Activated CD4-positive, alpha-beta T cell treated with anti-CD3 and anti-CD28 coated beads, Interleukin-2, amount 10 ng/mL, durations not matched to agents 24 days and 14 days (primary cell): ENCODE measurements around the gene RAB5B. TPM values are rescaled to one million over a fixed set of nuclear protein-coding genes. Genes with fewer than 3 reads are reported as not detected.
"Not testable (repeated sequence)": the region's sequence is repeated elsewhere in the genome, so short reads cannot be mapped to it uniquely, and the experiment has no call there.

Experiments
- DNase-seq: peaks from one replicate; pipeline ENCODE4 v3.0.0; 2022
- H3K27ac Mint-ChIP-seq: one replicate; pipeline ENCODE4 v1.8.0; 2022; ENCODE audit warnings: mild to moderate bottlenecking, mixed read lengths
- H3K27me3 Mint-ChIP-seq: one replicate; pipeline ENCODE4 v1.8.0; 2022; ENCODE audit warnings: mixed read lengths
- H3K36me3 Mint-ChIP-seq: one replicate; pipeline ENCODE4 v1.8.0; 2022; ENCODE audit warnings: low read depth, mild to moderate bottlenecking, mixed read lengths
- H3K4me1 Mint-ChIP-seq: one replicate; pipeline ENCODE4 v1.8.0; 2021; ENCODE audit warnings: mixed read lengths
- H3K4me3 Mint-ChIP-seq: one replicate; pipeline ENCODE4 v1.8.0; 2022; ENCODE audit warnings: mild to moderate bottlenecking, moderate library complexity, mixed read lengths
- H3K9me3 Mint-ChIP-seq: one replicate; pipeline ENCODE4 v1.8.0; 2021; ENCODE audit warnings: mixed read lengths
- intact Hi-C: fragments of 100-400 bp; cut with micrococcal nuclease; formaldehyde crosslinking; loops from one replicate; pipeline ENCODE4 v1.15.1; 2023
- total RNA-seq: library from RNA; stranded (reverse); gene quantifications from 2 replicates; pipeline ENCODE4 v1.2.3, GENCODE V29; 2022

RAB5B gene
- total RNA-seq, 1 donor from 2014 or later: 40.2 TPM

- Mint-ChIP-seq H3K27me3 (no peaks in the 10 kb centered on the region), H3K4me1 (peaks cover 47% of the 10 kb centered on the region), H3K4me3 (peak overlapping the region; percentile 100), H3K36me3 (peaks cover 29% of the 10 kb centered on the region), H3K9me3 (no peaks in the 10 kb centered on the region), H3K27ac (peak overlapping the region; percentile 99)
- peak; percentile 69 for DNase-seq
- intact Hi-C loops: loop anchor here (1.0 to 2.0 kb wide), 3 partner anchors 15 to 49 kb away; partner anchors contain the start of gene RPS26
These were observed 48.1 kb downstream of the RAB5B start for GRCh38 chr12:56021889-56022497.

GRCh38 chr12:56028511-56029165 is 54.8 kb downstream of the RAB5B start:
- H3K4me3 Mint-ChIP-seq: peak overlapping the region; percentile 58
- no peaks in the 10 kb centered on the region for H3K27me3 Mint-ChIP-seq
- peak overlapping the region; percentile 77 for H3K27ac Mint-ChIP-seq
- H3K9me3 Mint-ChIP-seq: no peaks in the 10 kb centered on the region
- peaks cover 45% of the 10 kb centered on the region for H3K4me1 Mint-ChIP-seq
- intact Hi-C loops: loop anchor here (1.0 kb wide), 2 partner anchors 13 to 32 kb away; partner anchors contain the start of gene RPS26
- peaks cover 66% of the 10 kb centered on the region for H3K36me3 Mint-ChIP-seq
- DNase-seq: no peak

GRCh38 chr12:56029166-56029519 is 55.3 kb downstream of the RAB5B start:
- H3K36me3 Mint-ChIP-seq: peaks cover 68% of the 10 kb centered on the region
- H3K4me1 Mint-ChIP-seq: peaks cover 42% of the 10 kb centered on the region
- no peak for DNase-seq
- H3K4me3 Mint-ChIP-seq: peak overlapping the region; percentile 58
- intact Hi-C loops: loop anchor here (1.0 kb wide), 2 partner anchors 12 to 33 kb away; partner anchors contain the start of gene RPS26
- H3K27ac Mint-ChIP-seq: peak overlapping the region; percentile 77
- H3K27me3 Mint-ChIP-seq: no peaks in the 10 kb centered on the region
- no peaks in the 10 kb centered on the region for H3K9me3 Mint-ChIP-seq

DNA sequence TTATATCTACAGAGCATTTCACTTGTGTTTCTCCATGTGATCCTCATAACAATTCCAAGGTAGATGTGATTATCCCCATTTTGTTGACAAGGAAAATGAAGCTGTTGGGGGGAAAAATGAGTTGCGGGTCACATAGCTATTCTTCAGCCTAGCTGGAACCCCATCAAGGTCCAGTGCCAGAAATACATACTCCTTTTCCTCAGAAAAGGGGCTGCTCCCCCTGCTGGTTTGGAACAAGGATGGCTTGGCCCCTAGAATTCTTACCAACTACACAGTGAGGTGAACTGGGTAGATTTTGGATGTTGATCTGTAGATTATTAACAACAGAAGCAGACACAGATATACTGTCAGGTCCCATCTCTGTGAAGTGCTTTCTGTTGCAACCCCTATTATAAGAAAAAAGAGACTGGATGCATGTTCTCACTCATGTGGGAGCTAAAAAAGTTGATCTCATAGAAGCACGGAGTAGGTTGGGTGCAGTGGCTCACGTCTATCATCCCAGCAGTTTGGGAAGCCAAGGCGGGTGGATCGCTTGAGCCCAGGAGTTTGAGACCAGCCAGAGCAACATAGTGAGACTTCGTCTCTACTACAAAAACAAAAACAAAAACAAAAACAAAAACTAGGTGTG is 55.9 kb downstream of the RAB5B start:
- no peaks in the 10 kb centered on the region for H3K9me3 Mint-ChIP-seq
- no peaks in the 10 kb centered on the region for H3K27me3 Mint-ChIP-seq
- peak overlapping the region; percentile 77 for H3K27ac Mint-ChIP-seq
- DNase-seq: peak; percentile 86
- intact Hi-C loops: loop anchor here (1.0 kb wide), 2 partner anchors 12 to 33 kb away; partner anchors contain the start of gene RPS26
- H3K36me3 Mint-ChIP-seq: peaks cover 72% of the 10 kb centered on the region
- H3K4me1 Mint-ChIP-seq: peaks cover 43% of the 10 kb centered on the region
- H3K4me3 Mint-ChIP-seq: no peak overlapping the region

- peaks cover 45% of the 10 kb centered on the region for H3K4me1 Mint-ChIP-seq
- no peaks in the 10 kb centered on the region for H3K27me3 Mint-ChIP-seq
- H3K4me3 Mint-ChIP-seq: peak overlapping the region; percentile 56
- peaks cover 78% of the 10 kb centered on the region for H3K36me3 Mint-ChIP-seq
- intact Hi-C loops: no loop called here
- no peaks in the 10 kb centered on the region for H3K9me3 Mint-ChIP-seq
- H3K27ac Mint-ChIP-seq: peak overlapping the region; percentile 79
- DNase-seq: peak; percentile 64
These were observed 58.1 kb downstream of the RAB5B start for GRCh38 chr12:56031987-56032386.

- peak; percentile 66 for DNase-seq
- Mint-ChIP-seq H3K4me3 (peak overlapping the region; percentile 18), H3K4me1 (peaks cover 36% of the 10 kb centered on the region), H3K9me3 (no peaks in the 10 kb centered on the region), H3K27ac (peak overlapping the region; percentile 65), H3K36me3 (peaks cover 63% of the 10 kb centered on the region), H3K27me3 (no peaks in the 10 kb centered on the region)
- intact Hi-C loops: no loop called here
These were observed 60.9 kb downstream of the RAB5B start for GRCh38 chr12:56034586-56035332.

- intact Hi-C loops: no loop called here
- no peak overlapping the region for H3K4me3 Mint-ChIP-seq
- peaks cover 51% of the 10 kb centered on the region for H3K36me3 Mint-ChIP-seq
- H3K27ac Mint-ChIP-seq: peak overlapping the region; percentile 38
- no peaks in the 10 kb centered on the region for H3K27me3 Mint-ChIP-seq
- H3K4me1 Mint-ChIP-seq: peaks cover 43% of the 10 kb centered on the region
- H3K9me3 Mint-ChIP-seq: no peaks in the 10 kb centered on the region
- DNase-seq: no peak
These were observed 63.3 kb downstream of the RAB5B start for GRCh38 chr12:56037161-56037560.

GRCh38 chr12:56038022-56038655 is 64.3 kb downstream of the RAB5B start:
- Mint-ChIP-seq H3K9me3 (no peaks in the 10 kb centered on the region), H3K27me3 (no peaks in the 10 kb centered on the region), H3K36me3 (peaks cover 52% of the 10 kb centered on the region), H3K4me1 (peaks cover 43% of the 10 kb centered on the region), H3K27ac (peak overlapping the region; percentile 29), H3K4me3 (no peak overlapping the region)
- no peak for DNase-seq
- intact Hi-C loops: no loop called here

DNA sequence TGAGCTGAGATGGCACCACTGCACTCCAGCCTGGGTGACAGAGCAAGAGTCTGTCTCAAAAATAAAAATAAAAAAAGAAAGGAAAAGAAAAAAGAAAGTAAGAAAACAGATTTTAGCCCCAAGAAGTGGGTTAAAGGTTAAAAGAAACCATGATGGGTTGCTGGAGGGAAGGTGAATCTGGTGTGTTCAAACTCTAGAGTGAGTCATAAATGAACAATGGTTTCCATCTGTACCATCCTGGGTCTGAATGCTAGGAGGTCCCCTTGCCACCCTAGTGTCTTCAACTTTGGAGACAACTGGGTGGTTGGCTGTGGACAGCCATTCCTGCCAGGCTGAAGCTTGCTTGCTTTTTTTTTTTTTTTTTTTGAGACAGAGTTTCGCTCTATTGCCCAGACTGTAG is 66.3 kb downstream of the RAB5B start:
- intact Hi-C loops: loop anchor here (2.0 kb wide), 3 partner anchors 19 to 301 kb away; partner anchors contain the start of genes IKZF4 and SARNP
- Mint-ChIP-seq H3K27me3 (no peaks in the 10 kb centered on the region), H3K4me1 (peaks cover 50% of the 10 kb centered on the region), H3K36me3 (peaks cover 55% of the 10 kb centered on the region), H3K27ac (peak overlapping the region; percentile 99), H3K9me3 (no peaks in the 10 kb centered on the region), H3K4me3 (peak overlapping the region; percentile 100)
- peak; percentile 65 for DNase-seq

- intact Hi-C loops: loop anchor here (1.0 to 2.0 kb wide), 9 partner anchors 12 to 302 kb away; partner anchors contain the start of genes IKZF4, PA2G4, PYM1 and RAB5B
- Mint-ChIP-seq H3K36me3 (peaks cover 52% of the 10 kb centered on the region), H3K27ac (peak overlapping the region; percentile 99), H3K27me3 (no peaks in the 10 kb centered on the region), H3K4me3 (peak overlapping the region; percentile 100), H3K4me1 (peaks cover 44% of the 10 kb centered on the region), H3K9me3 (no peaks in the 10 kb centered on the region)
- DNase-seq: no peak
These were observed 67.2 kb downstream of the RAB5B start for GRCh38 chr12:56040963-56041551.

DNA sequence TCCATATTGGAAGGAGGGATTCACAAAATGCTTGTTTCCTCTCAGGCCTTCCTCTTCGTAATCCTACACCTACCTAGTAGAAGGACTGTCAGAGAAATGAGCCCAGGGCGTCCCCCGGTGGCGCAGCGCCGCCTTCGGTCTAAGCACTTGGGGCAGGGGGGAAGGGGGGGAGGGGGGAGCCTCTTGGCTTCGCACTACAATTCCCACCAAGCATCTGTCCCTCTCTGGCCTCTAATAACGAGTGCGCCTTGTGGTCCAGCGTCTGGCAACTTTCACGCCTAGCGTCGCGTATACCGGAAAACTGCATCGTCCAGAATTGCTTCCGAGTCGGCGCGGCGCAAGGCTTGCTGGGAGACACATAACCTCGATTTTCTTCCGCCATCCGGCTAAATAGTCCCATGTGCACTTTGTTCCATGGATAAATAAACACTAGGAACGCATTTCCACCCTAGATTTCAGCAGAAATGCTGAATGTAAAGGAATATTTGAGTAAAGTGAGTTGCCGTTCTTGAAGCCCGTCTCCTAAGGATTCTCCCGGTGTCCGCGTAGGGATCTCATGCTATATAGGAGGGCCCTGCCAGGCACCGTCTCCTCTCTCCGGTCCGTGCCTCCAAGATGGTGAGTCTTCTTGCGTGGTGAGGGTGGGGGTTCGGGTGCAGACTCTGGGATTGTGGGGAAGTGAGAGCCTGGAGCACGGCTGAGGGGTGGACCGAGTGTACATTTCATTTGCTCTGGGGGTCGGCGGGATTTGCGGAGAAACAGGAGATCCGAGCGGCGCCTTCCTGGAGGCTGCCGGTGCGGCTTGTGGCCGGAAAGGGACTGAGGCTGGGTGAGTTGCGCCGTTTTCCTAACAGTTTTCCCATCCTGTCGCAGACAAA is 67.9 kb downstream of the RAB5B start, which contains the start of gene RPS26:
RPS26 (plus strand) TSS at position 367 of the 878 bp plus-strand sequence; CDS start at position 616, 249 bp downstream.
- H3K27ac Mint-ChIP-seq: peak within 1 kb of the TSS; percentile 99
- H3K4me3 Mint-ChIP-seq: peak within 1 kb of the TSS; percentile 100
- no peaks in the 10 kb centered on the region for H3K27me3 Mint-ChIP-seq
- peaks cover 51% of the 10 kb centered on the region for H3K36me3 Mint-ChIP-seq
- peak; percentile 97 for DNase-seq
- H3K4me1 Mint-ChIP-seq: peaks cover 50% of the 10 kb centered on the region
- no peaks in the 10 kb centered on the region for H3K9me3 Mint-ChIP-seq
- intact Hi-C loops: loop anchor here (1.0 to 2.0 kb wide), 9 partner anchors 12 to 303 kb away; partner anchors contain the start of genes IKZF4, PA2G4, PYM1 and RAB5B

- intact Hi-C loops, H3K9me3 Mint-ChIP-seq, H3K27me3 Mint-ChIP-seq, DNase-seq: not testable (repeated sequence)
- Mint-ChIP-seq H3K27ac (peak overlapping the region; percentile 99), H3K4me3 (peak overlapping the region; percentile 100), H3K36me3 (peaks cover 48% of the 10 kb centered on the region), H3K4me1 (peaks cover 50% of the 10 kb centered on the region)
These were observed 68.5 kb downstream of the RAB5B start for GRCh38 chr12:56042430-56042813.
